Measurements from ENCODE around the gene CLNK.
"Not testable (repeated sequence)": the region's sequence is repeated elsewhere in the genome, so short reads cannot be mapped to it uniquely, and the experiment has no call there.

CLNK gene

DNA sequence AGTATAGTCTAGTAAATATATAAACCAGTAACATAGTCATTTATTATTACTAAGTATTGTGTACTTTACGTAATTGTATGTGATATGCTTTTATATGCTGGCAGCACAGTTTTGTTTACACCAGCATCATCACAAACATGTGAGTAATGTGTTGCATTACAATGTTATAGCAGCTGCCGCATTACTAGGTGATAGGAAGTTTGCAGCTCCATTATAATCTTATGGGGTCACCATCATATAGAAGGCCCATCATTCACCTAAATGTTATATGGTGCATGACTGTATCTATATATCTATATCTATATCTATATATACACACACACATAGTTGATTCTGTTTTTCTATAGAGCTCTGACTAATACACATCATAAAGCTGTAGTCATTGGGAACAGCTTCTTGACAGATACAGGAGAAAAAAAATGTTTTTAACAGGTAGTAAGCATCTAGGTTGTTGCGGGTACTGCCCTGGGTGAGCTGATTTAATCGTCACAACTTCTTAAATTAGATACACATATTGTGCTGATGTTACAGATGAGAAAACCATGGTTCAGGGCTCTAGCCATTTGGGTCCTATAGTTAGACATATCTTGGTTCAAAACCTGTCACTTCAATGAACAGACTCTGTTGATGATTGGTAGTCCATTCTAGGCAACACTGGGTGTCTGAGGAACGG lies 77.9 kb downstream of the CLNK start:
- FAIRE-seq = no peak

DNA sequence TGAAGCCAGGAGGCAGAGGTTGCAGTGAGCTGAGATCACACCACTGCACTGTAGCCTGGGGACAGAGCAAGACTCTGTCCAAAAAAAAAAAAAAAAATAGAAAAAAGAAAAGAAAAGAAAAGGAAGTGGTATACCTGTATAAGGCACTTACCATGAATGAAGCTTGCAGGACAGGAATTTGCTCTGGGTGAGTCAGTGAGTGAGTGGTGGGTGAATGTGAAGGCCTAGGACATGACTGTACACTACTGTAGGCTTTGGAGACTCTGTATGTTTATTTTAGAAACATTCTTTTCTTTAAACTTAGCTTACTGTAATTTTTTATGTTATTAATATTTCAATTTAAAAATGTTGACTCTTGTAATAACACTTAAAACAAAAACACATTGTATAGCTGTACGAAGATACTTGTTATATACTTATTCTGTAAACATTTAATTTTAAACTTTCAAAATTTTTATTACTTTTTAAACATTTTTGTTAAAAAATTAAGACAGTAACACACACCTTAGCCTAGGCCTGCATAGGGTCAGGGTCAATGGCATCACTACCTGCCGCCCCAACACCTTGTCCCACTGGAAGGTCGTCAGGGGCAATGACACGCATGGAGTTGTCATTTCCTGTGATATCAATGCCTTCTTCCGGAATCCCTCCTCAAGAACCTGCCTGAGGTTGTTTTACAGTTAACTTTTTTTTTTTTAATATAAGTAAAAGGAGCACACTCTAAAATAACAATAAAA lies 78.7 kb downstream of the CLNK start:
- no peak for FAIRE-seq

DNA sequence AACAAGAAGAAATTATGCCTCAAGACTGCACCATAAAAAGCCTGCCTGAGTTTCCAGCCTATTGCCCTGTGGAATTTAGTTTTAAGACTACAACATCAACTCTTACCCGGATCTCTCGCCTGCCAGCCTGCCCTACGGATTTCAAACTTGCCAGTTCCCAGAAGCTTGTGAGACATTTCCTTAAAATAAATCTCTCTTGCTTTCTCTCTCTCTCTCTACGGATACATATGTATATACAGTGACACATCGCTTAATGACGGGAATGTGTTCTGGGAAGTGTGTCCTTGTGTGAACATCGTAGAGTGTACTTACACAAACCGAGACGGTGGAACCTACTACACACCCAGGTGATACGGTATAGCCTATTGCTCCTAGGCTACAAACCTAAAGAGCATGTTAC lies 79.5 kb downstream of the CLNK start:
- no peak for FAIRE-seq

DNA sequence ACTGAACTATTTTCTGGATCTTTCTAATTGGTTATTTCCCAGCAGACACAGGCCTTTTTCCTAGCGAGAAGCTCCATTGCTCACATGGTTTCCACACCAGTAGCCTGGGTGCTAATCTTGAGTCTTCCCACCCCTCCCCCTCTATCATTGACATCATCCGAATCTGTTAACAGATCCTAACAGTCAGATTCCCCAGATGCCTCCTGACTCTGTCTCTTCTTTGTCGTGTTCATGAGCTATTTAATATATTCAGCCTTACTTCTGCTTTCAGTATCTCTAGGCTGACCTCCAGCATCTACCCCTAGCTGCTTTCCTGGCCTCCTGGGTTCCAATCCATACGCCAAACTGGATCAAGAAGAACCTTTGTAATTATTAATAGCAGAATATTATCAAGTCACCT lies 85.0 kb downstream of the CLNK start:
- FAIRE-seq = no peak

DNA sequence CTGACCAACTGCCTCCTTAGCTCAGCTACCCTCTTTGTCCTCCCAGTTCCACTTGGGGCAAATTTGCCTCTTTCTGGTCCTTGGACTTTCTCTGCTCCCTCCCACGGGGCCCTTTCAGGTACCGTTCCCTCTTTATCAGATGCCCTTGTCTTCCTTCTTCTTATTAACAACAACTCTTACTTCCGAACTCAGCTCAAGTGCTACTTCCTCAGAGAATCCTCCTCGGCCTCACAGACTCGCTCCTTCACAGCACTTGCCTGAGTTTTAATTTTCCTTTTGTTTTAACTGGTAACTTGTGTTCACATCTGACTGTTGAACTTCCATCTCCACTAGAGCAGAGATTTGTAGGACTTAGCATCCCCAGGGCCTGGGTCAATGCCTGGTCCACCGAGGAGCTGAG lies 85.7 kb downstream of the CLNK start:
- FAIRE-seq = no peak

DNA sequence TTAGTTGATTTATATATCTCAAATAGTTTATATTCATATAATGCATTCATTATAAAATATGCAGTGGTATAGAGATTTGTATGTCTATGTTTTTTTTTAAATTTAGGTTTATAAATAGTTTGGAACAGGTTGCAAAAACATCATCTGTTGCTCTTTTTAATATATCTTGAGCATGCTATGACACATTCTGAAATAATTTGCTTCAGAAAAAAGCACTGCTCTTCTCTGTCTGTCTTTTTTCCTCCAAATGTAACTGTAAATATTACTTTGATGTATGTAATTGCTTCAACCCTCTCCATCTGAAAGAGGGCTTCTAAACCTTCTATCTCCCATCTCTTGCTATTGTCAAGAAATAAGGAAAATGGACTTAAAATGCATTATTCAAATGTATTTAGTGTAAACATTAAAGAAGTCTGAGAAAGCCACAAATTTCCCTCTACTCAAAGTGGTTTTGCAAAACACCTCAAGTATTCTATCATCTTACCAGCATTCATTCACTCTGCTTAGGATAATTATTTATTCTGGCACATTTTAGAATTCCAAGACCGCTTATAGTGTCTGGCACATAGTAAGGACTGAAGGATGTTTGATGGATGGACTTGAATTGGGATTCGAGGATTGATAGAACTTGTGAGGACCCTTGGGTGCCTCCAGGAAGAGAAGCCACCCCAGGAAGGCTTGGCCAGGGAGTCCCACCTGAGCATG lies 87.8 kb downstream of the CLNK start:
- no peak for FAIRE-seq

DNA sequence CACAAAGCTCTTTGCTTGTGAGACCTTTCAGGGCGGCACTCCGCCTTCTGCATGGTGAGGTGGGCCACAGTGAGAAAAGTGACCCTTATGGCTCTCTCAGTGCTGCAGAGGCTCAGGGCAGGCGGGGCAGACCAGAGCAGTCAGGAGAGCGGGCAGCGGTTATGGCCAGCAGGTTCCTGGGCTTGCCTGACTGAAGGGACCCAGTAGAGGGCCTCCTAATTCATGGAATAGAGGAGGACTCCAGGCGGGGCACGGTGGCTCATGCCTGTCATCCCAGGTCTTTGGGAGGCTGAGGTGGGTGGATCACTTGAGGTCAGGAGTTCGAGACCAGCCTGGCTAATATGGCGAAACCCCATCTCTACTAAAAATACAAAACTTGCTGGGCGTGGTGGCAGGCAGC lies 91.4 kb downstream of the CLNK start:
- no peak for FAIRE-seq

DNA sequence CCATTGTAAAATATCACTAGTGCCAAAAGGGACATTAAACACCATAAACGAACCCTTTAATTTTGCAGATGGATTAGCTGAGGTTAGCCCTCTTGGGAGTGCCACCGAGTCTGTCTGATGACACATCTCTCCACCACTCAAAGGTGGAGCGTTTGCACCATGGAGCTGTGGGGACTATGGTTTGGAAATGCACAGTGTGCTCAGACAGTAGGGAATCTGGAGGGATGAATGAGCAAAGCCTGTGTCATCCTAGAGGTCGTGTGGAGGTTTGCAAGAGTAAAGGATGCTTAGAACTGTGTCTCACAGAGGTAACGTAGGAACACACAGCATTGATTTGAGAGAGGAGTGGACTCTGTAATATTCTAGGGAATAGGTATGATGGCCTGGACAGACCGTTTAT lies 93.7 kb downstream of the CLNK start:
- FAIRE-seq = no peak

DNA sequence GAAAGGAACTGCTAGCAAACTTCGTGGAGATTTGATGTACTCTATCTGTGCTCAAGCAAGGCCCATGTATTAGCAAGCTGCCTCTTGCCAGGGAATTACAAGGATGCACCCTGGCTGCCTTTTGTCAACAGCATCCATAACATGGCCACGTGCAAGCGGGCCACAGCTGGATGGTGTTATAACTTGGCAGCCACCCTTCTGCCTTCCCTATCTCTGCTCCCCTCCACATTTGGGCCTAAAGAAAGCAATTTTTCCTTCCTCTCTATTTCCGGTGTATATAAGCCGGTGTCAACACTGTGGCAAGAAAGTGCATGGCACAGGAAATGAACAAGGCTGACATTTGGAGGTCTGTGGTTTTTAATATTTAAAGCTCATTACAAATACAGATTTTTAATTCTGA lies 94.8 kb downstream of the CLNK start:
- FAIRE-seq = no peak

DNA sequence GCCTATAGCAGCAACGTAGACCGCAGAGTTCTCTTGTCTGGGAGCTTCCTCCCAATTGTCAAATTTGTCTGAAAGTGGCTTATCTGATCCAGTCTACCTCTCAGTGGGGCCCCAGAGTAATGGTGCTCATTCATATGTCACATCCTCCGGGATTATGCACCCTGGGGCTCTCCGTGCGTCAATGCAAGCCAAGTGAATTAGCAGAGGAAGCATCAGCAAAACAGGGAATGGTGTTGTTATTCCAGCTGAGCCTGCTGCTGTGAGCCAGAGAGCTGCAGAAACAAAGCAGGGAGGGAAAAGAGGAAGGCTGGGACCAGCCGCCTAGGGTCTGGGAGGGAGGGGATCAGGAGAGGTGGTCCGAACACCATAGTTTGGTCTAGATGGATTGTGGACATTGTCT lies 95.2 kb downstream of the CLNK start:
- FAIRE-seq = no peak

DNA sequence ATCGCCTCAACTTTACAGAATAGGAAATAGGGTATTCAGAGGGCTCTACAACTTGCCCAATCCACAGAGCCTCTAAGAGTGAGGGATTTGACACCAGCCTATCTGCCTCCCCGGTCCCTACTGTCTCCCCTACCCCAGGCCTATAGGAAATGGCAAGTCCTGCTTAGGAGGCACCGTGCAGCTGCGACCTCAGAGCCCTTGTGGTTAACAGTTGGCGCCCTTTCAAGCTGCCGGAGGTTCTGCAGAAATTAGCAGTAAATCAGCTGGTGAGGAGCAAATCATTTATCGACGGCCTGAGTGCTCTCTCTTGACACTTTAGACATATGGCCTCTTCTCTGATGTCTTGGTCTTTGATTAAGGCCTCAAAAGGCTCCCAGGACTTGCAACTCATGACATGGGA lies 96.9 kb downstream of the CLNK start:
- FAIRE-seq = no peak

DNA sequence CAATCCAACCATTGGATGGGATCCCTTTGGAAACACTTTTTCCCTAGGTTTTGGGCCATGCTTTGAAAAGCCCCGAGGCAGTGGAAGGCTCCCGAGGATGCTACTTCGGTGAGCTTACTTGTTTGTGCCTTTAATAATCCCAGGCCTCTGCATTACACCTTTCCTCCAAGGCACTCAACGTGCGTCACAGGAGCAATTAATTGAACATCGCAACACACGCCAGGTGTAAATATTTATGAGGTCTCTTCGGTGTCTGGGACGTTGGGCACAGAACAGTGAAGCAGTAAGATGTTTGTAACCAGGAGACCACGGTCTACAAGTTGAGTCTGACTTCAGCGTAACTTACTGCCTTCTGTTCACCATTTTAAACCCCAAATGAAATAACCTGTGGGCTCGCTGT lies 97.3 kb downstream of the CLNK start:
- FAIRE-seq = no peak

DNA sequence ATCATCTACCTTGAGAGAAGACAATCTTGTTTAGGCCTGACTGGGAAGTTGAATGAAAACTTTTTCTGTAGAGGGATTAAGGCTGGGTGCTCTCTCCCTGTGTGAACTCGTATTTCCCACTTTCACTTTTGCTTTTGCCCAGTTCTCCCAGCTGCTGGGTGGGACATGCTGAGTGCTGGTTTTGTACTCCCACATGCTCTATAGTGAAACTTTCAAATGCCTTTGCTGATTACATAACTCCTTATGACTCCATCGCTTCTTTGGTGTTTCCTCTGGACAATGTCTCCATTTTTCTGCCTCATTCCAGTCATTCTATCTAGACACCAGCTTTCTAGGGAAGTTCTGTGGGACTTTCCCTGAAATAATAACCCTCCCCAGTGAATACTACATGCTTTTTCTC lies 100.5 kb downstream of the CLNK start:
- no peak for FAIRE-seq

DNA sequence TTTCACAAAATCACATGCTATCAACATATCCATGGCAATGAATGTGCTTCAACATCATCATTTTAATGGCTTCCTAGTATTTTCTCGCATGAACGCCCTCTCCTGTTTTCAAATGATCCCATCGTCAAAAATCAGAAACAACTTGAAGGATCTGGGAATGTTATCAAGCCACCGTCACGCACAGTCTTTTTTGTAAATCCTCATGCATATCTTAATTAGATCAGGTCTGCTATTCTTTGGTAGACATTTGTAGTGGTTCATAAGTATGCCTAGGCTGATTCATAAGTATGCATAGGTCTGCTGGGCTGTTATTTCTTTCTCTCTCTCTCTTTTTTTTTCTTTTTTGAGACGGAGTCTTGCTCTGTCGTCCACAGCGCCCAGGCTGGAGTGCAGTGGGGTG lies 101.6 kb downstream of the CLNK start:
- FAIRE-seq = no peak

DNA sequence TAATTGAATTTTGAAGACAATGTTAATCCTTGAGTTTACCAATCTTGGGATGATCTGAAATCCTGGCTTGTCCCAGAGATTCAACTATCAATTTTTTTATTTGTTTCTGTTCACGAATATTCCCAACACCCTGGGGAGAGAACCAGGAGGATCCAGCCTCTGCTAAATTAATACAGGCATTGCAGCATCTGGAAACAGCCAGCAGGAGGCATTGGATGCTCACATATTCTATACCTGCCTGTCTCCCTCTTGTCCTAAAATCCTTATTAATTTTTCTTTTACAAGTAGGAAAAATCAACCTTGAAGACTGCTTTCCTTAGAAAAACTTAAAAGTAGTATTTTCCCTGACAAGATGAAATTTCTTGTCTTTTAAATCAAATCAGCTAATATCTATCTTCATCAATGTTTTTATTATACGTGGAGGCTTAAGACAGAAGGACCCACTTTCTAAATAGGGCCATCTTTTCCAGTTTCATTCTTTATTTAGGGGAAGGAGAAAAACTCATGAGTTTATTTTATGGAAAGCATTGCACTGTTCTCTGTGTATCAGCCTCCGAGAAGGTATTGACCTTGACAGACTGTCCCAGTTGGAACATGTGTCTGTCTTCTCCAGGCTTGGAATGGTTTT lies 102.4 kb downstream of the CLNK start:
- FAIRE-seq = peak; percentile 36

DNA sequence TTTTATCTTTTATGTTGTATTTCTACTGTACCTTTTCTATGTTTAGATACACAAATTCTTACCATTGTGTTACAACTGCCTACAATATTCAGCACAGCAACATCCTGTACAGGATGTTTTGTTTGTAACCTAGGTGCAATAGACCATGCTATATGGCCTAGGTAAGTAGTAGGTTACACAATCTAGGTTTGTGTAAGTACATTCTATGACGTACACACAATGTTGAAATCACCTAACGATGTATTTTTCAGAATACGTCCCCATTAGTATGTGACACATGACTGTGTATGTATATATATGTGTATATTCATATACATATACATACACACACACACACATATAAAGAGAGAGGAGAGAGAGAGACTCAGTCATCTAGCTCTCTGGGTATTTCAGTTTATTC lies 103.5 kb downstream of the CLNK start:
- FAIRE-seq = no peak

DNA sequence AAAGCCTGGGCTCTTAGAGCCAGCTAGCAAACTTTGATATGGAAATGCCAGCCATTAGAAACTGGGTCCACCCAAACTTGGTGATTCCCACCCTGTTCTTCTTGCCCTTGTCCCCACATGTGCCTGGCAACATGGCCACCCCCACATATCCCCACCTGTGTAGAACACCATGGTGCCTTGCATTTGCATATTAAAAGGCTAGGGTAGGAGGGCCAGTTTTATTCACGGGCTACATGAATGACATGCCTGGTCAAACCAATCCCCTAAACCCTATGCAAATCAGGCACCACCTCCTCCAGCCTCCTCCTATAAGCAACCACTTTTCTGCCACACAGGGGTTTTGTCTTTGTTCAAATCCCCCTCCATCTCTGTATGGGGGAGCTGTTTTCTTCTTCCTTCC lies 104.9 kb downstream of the CLNK start:
- FAIRE-seq = no peak

DNA sequence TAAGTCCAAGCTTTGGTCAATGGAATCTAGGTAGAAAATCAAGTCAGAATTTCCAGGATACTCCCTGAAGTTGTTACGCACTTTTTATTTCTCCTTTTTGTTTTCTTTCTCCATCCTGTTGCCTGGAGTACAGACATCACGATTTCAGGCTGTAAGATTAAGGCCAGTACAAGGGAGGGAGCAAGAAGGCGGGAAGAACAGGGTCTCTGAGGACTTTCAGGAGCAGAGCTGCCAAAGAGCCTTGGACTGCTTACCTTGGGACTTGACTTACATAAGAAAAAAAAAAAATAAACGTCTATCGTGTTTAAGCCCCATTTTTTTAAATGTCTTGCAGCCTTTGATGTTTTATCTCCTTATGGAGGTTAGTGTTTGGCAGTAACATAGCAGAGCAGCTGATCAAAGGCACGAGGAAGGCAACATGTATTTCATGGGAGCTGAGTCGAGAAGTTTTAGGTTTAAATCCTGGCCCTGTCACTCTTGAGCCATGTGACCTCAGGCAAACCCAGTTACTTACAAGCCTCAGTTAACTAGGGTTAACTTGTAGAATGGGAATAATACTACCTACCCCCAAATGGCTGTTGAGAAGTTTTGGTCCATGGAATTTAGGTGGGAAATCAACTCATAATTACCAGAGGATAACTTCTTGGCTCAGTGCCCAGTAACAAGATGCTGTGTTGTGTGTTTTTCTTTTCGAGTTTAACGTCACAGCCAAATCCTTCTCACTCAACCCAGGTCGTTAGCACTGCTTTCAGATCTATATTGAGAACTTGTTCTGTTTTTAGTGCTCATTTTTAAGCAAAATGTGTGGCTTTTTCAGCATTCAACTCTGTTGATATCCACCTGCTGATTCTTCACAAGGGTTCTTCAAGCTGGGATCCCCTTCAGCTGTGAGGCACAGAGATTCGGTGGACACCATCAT lies 106.8 kb downstream of the CLNK start:
- no peak for FAIRE-seq

DNA sequence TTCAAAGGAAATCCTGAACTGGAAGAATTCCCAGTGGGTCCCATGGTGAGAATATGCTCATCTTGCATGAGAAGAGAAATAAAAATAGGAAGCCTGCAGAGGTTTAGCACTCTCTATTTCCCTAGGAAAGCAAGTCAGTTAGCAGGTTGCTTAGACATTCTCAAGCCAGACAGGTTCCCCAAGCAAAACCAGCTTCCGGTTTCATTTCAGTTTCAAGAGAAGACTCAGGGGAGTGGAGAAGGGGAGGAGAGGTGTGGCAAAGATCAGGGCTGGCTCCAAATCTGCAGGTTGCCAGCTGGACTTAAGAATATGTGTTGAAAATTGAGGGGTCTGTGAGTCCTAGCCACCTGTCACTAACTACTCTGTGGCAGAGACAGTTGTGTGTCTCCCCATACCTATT lies 107.5 kb downstream of the CLNK start:
- FAIRE-seq = no peak

DNA sequence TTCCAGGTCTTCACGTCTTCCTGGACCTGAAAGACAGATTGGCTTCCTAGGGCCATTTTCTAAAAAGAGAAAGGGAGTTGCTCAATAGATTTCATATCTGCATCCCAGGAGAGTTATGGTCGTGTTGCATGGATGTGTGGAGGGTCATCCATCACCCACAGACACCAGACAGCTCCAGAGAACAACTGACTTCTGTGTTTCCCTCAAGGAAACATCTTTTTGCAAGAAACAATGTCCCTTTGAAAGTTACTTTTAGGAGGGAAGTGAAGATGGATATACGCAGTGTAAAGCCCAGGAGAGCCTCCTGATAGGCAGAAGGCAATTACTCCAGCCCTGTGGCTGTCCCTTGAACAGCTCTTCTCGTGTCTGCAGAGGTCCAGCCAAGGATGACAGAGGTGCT lies 108.3 kb downstream of the CLNK start:
- FAIRE-seq = no peak

DNA sequence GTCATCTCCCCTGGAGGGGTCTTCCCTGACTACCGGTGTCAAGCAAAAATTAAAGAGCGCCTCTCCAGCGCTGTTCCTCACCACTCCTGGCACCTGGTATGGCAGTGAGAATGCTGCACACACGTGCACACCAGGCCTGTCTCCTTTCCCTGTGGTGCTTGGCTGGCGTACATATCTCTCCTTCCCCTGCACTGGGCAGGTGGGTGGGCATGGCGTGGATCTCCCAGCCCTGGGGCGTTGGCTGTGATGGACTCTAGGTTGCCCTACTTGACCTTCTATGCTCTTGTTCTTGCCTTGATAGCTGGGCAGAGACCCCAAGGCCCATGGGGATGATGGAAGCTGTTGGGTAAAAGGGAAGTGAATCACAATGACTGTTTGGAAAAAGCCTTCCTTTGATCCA lies 109.2 kb downstream of the CLNK start:
- FAIRE-seq = no peak

DNA sequence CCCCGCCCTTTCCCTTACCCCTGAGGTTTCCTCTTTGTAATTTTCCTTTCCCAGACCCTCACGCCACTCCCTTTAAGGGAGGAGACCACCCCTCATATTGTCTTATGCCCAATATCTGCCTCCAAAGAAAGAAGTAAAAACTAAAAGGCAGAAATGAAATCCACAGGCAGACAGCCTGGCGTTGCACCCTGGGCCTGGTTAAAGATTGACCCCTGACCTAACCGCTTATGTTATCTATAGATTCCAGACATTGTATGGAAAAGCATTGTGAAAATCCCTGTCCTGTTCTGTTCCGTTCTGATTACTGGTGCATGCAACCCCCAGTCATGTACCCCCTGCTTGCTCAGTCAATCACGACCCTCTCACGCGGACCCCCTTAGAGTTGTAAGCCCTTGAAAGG lies 110.0 kb downstream of the CLNK start:
- FAIRE-seq = not testable (repeated sequence)

DNA sequence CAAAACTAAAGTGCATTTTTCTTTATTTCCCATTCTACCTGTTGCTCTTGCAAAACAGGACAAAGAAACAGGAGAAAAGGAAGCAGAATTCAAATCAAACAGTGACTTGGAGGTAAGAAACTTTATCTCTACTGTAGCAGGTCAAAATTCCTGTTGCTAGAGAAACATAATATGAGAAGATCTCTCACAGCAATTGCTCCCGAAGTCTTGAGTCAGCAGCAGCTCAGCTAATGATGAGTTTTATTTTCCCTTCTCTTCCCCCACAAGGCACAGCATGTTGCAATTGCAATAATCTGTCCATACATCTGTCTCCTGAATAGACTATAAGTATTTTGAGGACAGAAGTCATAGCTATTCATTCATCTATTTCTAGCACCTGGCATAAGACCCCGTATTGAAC lies 112.7 kb downstream of the CLNK start:
- no peak for FAIRE-seq
